Measurements from ENCODE around the gene CIC.

CIC gene

GRCh38 chr19:42313096-42313839, 44.2 kb downstream of the CIC start, which contains the start of gene TMEM145:
Gene TMEM145, plus strand, starts transcription at chr19:42313309. Its CDS starts 68 bp downstream, at chr19:42313377.
- no peaks in the 10 kb centered on the region for H3K9me3 ChIP-seq (replicated peaks; ENCODE audit: low read length)
- H3K4me2 ChIP-seq (ENCODE audit: low read length): peak within 1 kb of the TSS; percentile 82
- no peaks in the 10 kb centered on the region for H3K36me3 ChIP-seq (ENCODE audit: insufficient read depth, low read length)
- peaks cover 43% of the 10 kb centered on the region for H3K27me3 ChIP-seq (ENCODE audit: control insufficient read depth, insufficient read depth, low read length)
- peak within 1 kb of the TSS; percentile 60 for H3K4me3 ChIP-seq (ENCODE audit: low read length)
- H3K9ac ChIP-seq (ENCODE audit: low read depth, low read length): no peak within 1 kb of the TSS
- peaks cover 19% of the 10 kb centered on the region for H3K4me1 ChIP-seq (ENCODE audit: control insufficient read depth, insufficient read depth, low read length)

DNA sequence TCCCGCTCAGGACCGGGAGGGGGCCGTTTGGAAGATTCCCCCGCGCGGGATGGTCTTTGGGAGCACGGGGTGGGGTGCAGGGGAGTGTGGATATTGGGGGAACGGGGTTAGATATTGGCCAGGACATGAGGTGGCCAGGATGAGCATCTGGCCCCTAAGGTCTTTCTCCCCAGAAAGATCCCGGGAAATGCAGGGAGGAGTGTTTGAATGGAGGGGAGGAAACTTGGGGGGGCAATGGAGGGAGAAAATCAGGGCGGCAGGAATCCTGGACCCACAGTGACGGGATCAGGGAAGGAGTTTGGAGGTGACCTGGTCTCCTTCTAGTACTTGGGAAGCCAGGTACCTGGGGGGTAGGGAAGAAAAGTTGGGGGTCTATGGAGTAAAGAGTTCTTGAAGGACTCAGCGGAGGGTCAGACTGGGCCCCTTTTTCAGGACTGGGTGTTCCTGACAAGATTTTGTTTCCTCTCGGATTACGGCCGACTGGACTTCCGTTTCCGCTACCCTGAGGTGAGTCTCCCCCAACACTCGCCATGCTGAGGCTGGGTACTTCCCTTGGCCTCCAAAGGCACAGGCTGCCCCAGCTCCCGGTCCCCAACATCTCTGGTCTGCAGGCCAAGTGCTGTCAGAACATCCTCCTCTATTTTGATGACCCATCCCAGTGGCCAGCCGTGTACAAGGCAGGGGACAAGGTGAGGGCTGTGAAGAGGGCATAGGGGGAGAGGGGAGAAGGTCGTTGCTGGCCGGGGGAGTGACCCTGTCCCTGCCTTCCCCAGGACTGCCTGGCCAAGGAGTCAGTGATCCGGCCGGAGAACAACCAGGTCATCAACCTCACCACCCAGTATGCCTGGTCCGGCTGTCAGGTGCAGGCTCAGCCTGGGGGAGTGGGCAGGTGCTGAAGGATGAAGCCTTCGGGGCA, 45.0 kb downstream of the CIC start:
- H3K9ac ChIP-seq (ENCODE audit: low read depth, low read length): no peak overlapping the region
- no peaks in the 10 kb centered on the region for H3K9me3 ChIP-seq (replicated peaks; ENCODE audit: low read length)
- H3K4me1 ChIP-seq (ENCODE audit: control insufficient read depth, insufficient read depth, low read length): peaks cover 19% of the 10 kb centered on the region
- no peak overlapping the region for H3K4me3 ChIP-seq (ENCODE audit: low read length)
- H3K36me3 ChIP-seq (ENCODE audit: insufficient read depth, low read length): no peaks in the 10 kb centered on the region
- peaks cover 43% of the 10 kb centered on the region for H3K27me3 ChIP-seq (ENCODE audit: control insufficient read depth, insufficient read depth, low read length)
- H3K4me2 ChIP-seq (ENCODE audit: low read length): peak overlapping the region; percentile 82

- H3K36me3 ChIP-seq (ENCODE audit: insufficient read depth, low read length): no peaks in the 10 kb centered on the region
- H3K27me3 ChIP-seq (ENCODE audit: control insufficient read depth, insufficient read depth, low read length): peaks cover 43% of the 10 kb centered on the region
- H3K4me2 ChIP-seq (ENCODE audit: low read length): no peak overlapping the region
Observed at GRCh38 chr19:42315024-42315423, 46.0 kb downstream of the CIC start.

DNA sequence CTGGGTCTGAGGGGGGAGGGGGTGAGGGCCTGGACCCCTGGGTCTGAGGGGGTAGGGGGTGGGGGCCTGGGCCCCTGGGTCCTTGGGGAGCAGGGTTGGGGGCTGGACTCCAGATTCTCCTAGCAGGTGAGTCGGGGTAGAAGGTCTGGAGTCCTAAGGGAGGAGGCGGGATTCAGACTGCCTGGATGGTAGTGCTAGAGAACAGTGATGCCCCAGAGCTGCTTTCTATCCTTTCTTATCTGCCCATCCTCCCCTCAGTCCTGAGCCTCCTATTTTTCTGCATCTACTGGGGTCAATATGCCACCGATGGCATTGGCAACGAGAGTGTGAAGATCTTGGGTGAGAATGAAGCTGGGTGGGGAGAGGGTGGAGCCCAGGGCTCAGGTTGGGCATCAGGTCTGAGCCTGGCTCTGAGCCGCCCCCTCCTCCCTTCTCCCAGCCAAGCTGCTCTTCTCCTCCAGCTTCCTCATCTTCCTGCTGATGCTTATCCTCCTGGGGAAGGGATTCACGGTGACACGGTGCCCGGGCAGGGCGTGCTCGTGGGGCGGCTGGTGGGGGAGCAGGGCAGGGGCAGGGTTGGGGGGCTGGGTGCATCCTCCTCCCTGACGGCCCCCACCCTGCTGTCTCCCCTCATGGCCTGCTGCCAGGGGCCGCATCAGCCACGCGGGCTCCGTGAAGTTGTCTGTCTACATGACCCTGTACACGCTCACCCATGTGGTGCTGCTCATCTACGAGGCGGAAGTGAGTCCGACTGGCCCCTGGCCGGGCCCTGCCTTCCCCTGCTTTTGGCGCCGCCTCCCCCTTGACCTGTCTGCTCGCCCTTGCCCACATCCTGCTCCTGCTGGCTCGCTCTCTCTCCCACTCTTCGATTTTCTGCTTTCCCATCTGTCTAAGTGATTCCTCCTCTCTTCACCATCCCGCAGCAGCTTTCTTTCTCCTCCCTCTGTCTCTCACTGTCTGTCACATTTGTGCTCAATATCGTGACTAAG, 47.5 kb downstream of the CIC start:
- H3K36me3 ChIP-seq (ENCODE audit: insufficient read depth, low read length): no peaks in the 10 kb centered on the region
- peaks cover 35% of the 10 kb centered on the region for H3K27me3 ChIP-seq (ENCODE audit: control insufficient read depth, insufficient read depth, low read length)
- peak overlapping the region; percentile 55 for H3K4me2 ChIP-seq (ENCODE audit: low read length)
- H3K9me3 ChIP-seq (replicated peaks; ENCODE audit: low read length): no peaks in the 10 kb centered on the region
- no peak overlapping the region for H3K9ac ChIP-seq (ENCODE audit: low read depth, low read length)
- H3K4me3 ChIP-seq (ENCODE audit: low read length): no peak overlapping the region
- peaks cover 19% of the 10 kb centered on the region for H3K4me1 ChIP-seq (ENCODE audit: control insufficient read depth, insufficient read depth, low read length)

More at GRCh38 chr19:42315024-42315423, 46.0 kb downstream of the CIC start:
- H3K9me3 ChIP-seq (replicated peaks; ENCODE audit: low read length): no peaks in the 10 kb centered on the region
- no peak overlapping the region for H3K9ac ChIP-seq (ENCODE audit: low read depth, low read length)
- no peak overlapping the region for H3K4me3 ChIP-seq (ENCODE audit: low read length)
- peaks cover 19% of the 10 kb centered on the region for H3K4me1 ChIP-seq (ENCODE audit: control insufficient read depth, insufficient read depth, low read length)

GRCh38 chr19:42317535-42317934, 48.5 kb downstream of the CIC start:
- peaks cover 35% of the 10 kb centered on the region for H3K27me3 ChIP-seq (ENCODE audit: control insufficient read depth, insufficient read depth, low read length)
- no peaks in the 10 kb centered on the region for H3K9me3 ChIP-seq (replicated peaks; ENCODE audit: low read length)
- H3K4me2 ChIP-seq (ENCODE audit: low read length): no peak overlapping the region
- H3K36me3 ChIP-seq (ENCODE audit: insufficient read depth, low read length): no peaks in the 10 kb centered on the region
- no peak overlapping the region for H3K9ac ChIP-seq (ENCODE audit: low read depth, low read length)
- H3K4me3 ChIP-seq (ENCODE audit: low read length): no peak overlapping the region
- peaks cover 19% of the 10 kb centered on the region for H3K4me1 ChIP-seq (ENCODE audit: control insufficient read depth, insufficient read depth, low read length)

DNA sequence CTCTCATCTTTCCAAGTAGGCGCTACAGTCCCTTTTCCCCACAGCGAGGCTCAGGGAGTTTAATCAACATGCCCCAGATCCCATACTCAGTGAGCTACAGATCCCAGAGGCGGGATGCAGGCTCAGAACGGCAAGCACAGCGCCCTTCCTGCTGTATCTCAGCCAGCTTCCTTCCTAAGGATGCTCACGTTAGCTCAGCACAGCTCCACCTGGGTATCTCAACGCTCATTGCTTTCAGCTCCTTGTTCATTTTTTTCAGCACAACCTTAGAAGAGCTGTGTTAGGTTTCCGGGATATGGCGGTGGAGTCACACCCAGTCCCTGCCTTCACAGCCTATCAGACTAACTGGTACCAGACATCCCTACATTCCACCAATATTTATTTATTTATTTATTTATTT, 53.3 kb downstream of the CIC start:
- Histone ChIP-seq H3K4me2 (ENCODE audit: low read length) (no peak overlapping the region), H3K27me3 (ENCODE audit: control insufficient read depth, insufficient read depth, low read length) (peaks cover 31% of the 10 kb centered on the region), H3K9me3 (replicated peaks; ENCODE audit: low read length) (no peaks in the 10 kb centered on the region), H3K4me1 (ENCODE audit: control insufficient read depth, insufficient read depth, low read length) (peaks cover 17% of the 10 kb centered on the region), H3K4me3 (ENCODE audit: low read length) (no peak overlapping the region), H3K9ac (ENCODE audit: low read depth, low read length) (no peak overlapping the region), H3K36me3 (ENCODE audit: insufficient read depth, low read length) (no peaks in the 10 kb centered on the region)

GRCh38 chr19:42323473-42323851, 54.4 kb downstream of the CIC start:
- Histone ChIP-seq H3K27me3 (ENCODE audit: control insufficient read depth, insufficient read depth, low read length) (peaks cover 31% of the 10 kb centered on the region), H3K9me3 (replicated peaks; ENCODE audit: low read length) (no peaks in the 10 kb centered on the region), H3K9ac (ENCODE audit: low read depth, low read length) (no peak overlapping the region), H3K4me3 (ENCODE audit: low read length) (no peak overlapping the region), H3K4me1 (ENCODE audit: control insufficient read depth, insufficient read depth, low read length) (peaks cover 16% of the 10 kb centered on the region), H3K4me2 (ENCODE audit: low read length) (no peak overlapping the region), H3K36me3 (ENCODE audit: insufficient read depth, low read length) (no peaks in the 10 kb centered on the region)

DNA sequence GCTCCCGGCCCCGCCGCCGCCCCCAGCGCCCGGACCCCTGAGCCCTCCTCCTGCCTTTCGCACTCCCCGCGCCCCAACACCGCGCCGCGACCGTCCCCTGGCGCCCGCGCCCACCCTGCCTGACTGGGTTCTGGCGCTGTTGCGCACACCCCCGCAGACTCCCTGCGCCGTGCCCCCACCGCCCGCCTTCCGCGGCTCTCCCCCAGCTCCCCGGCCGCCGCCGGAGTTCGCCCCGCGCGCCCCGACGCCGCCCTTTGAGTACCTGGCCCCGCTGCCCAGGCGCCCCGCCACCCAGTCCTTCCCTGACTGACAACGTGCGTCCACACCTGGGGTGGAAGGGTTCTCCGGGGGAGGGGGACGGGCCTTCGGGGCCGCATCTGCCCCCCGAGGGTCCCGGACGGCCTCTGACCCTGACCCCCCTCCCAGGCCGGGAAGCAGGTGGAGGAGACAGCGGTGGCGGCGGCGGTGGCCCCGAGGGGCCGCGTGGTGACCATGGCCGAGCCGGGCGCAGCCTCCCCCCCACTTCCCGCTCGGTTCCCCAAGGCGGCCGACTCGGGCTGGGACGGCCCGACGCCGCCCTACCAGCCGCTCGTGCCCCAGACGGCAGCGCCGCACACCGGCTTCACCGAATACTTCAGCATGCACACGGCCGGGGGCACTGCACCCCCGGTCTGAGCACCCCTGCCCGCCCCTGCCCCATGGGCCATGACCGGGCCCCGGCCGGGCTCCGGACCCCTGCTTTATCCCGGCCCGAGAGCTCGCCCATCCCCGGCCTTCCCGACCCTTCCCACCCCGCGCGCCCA, 55.0 kb downstream of the CIC start:
- Histone ChIP-seq H3K9me3 (replicated peaks; ENCODE audit: low read length) (no peaks in the 10 kb centered on the region), H3K36me3 (ENCODE audit: insufficient read depth, low read length) (no peaks in the 10 kb centered on the region), H3K27me3 (ENCODE audit: control insufficient read depth, insufficient read depth, low read length) (peaks cover 31% of the 10 kb centered on the region), H3K4me2 (ENCODE audit: low read length) (peak overlapping the region; percentile 73), H3K4me1 (ENCODE audit: control insufficient read depth, insufficient read depth, low read length) (peaks cover 16% of the 10 kb centered on the region), H3K9ac (ENCODE audit: low read depth, low read length) (no peak overlapping the region), H3K4me3 (ENCODE audit: low read length) (no peak overlapping the region)

DNA sequence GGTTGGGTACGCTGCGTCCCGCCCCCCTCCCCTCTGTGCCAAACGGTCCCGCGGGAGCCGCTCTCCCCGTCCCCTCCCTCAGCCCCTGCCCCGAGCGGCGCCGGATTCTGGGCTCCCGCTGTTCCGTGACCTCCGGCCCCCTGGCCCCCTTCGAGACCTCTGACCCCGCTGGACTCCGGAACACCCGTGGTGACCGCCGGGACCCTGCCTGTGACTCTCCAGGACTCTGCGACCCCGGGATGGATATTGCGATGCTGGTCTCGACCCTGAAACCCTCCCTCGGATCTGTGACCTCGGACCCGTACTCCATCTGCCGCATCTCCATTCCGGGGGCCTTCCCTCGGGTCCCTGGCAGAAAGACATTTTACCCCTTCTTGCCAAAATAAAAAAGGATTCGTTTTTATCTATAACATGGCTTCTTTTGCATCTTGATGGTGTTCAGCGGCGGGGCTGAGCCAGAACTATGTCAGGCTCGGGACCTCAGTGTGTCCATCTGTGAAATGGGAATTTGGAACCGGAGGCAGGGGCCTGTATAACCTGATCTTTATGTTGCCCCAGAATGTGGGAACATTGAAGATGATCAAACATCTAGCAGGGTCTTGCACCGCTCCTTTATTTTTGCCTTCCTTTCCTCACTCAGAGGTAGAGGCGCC, 55.7 kb downstream of the CIC start:
- peaks cover 31% of the 10 kb centered on the region for H3K27me3 ChIP-seq (ENCODE audit: control insufficient read depth, insufficient read depth, low read length)
- H3K4me1 ChIP-seq (ENCODE audit: control insufficient read depth, insufficient read depth, low read length): peaks cover 16% of the 10 kb centered on the region
- peak overlapping the region; percentile 2 for H3K4me3 ChIP-seq (ENCODE audit: low read length)
- no peaks in the 10 kb centered on the region for H3K9me3 ChIP-seq (replicated peaks; ENCODE audit: low read length)
- no peak overlapping the region for H3K9ac ChIP-seq (ENCODE audit: low read depth, low read length)
- no peaks in the 10 kb centered on the region for H3K36me3 ChIP-seq (ENCODE audit: insufficient read depth, low read length)
- H3K4me2 ChIP-seq (ENCODE audit: low read length): peak overlapping the region; percentile 73

DNA sequence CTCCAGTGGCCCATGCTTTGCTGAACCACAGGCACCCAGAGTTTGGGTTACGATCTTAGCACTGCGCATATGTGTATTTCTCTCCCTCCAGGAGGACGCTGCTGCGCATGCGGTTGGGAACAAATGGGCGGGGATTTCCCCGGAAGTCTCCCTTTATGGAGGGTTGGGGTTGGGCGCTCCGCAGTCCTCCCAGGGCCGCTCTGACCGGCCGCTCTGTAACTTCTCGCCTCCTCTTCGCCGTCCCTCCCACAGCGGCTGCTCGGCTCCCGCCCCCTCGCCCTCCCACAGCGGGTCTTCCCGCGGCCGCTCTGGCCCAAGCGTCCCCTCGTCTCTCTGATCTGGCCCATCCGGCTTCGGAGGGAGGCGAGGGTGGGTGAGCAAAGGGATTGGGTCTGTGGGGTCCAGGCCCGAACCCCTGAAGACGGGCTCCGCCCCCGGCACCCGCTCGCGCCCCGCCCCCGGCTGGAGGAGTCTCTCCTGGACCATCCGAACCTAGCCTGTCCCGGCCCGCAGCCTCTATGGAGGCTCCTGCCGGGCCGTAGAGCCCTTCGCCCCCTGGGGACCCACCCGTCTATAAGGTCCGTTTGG, 56.4 kb downstream of the CIC start, which contains the start of gene MEGF8:
TSS of gene MEGF8 (plus strand) at position 328 of the 588 bp plus-strand sequence. CDS start 609 bp downstream, outside the sequence.
- peak within 1 kb of the TSS; percentile 92 for H3K4me3 ChIP-seq (ENCODE audit: low read length)
- peaks cover 16% of the 10 kb centered on the region for H3K4me1 ChIP-seq (ENCODE audit: control insufficient read depth, insufficient read depth, low read length)
- no peaks in the 10 kb centered on the region for H3K9me3 ChIP-seq (replicated peaks; ENCODE audit: low read length)
- H3K36me3 ChIP-seq (ENCODE audit: insufficient read depth, low read length): no peaks in the 10 kb centered on the region
- peak within 1 kb of the TSS; percentile 96 for H3K9ac ChIP-seq (ENCODE audit: low read depth, low read length)
- peaks cover 31% of the 10 kb centered on the region for H3K27me3 ChIP-seq (ENCODE audit: control insufficient read depth, insufficient read depth, low read length)
- peak within 1 kb of the TSS; percentile 100 for H3K4me2 ChIP-seq (ENCODE audit: low read length)

All from skeletal muscle satellite cell (primary cell).